Measurements from ENCODE around the gene TNS1. TPM values are rescaled to one million over a fixed set of nuclear protein-coding genes. Genes with fewer than 3 reads are reported as not detected.
A peak's percentile ranks its signal among the peaks of the same experiment; 100 is the strongest.

Gene TNS1
- total RNA-seq, 1 experiment from 2014 or later: 6.2 TPM

GRCh38 chr2:217995731-217996231 is 7.0 kb downstream of the TNS1 start:
- H3K27me3 ChIP-seq (ENCODE audit: insufficient read depth, low read length): no peaks in the 10 kb centered on the region
- DNase-seq (ENCODE audit: low read depth, low spot score): no peak
- no peaks in the 10 kb centered on the region for H3K36me3 ChIP-seq (ENCODE audit: control insufficient read depth in 1 of 2, insufficient read depth in 2 of 2, low read length in 2 of 2)
- intact Hi-C loops (cut with micrococcal nuclease): no loop called here
- BruUV-seq (replicated peaks): no TSS peak
- H4K20me1 ChIP-seq (ENCODE audit: insufficient read depth): no peaks in the 10 kb centered on the region
- no peaks in the 10 kb centered on the region for H3K9me2 ChIP-seq (ENCODE audit: insufficient read depth)
- no peak overlapping the region for H3K27ac ChIP-seq (ENCODE audit: low read depth, low read length)
- H3K79me2 ChIP-seq (ENCODE audit: insufficient read depth, low read length): no peaks in the 10 kb centered on the region
- no peak overlapping the region for H3K9ac ChIP-seq (ENCODE audit: low read length)
- H3K4me2 ChIP-seq (ENCODE audit: low read length): peak overlapping the region; percentile 31
- RAD21 ChIA-PET (ENCODE audit: low non-redundant PET in 1 of 2, low total read pairs in 2 of 2, uncharacterized antibody in 2 of 2, unreplicated experiment in 2 of 2): no interaction called here
- no peak for TF ChIP-seq ZNF274 (IDR thresholded peaks at IDR 0.05; ENCODE audit: low read depth, low read length)
- TF ChIP-seq ZFX (IDR thresholded peaks at IDR 0.05): no peak
- TF ChIP-seq RAD21 (IDR thresholded peaks at IDR 0.05; ENCODE audit: low read depth): no peak
- no peak for TF ChIP-seq EZH2 (IDR thresholded peaks at IDR 0.05)
- TF ChIP-seq, protein P1, sequence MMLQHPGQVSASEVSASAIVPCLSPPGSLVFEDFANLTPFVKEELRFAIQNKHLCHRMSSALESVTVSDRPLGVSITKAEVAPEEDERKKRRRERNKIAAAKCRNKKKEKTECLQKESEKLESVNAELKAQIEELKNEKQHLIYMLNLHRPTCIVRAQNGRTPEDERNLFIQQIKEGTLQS (IDR thresholded peaks at IDR 0.05): no peak
- no peak for TF ChIP-seq SP1 (IDR thresholded peaks at IDR 0.05; ENCODE audit: low read depth)
- no peak for TF ChIP-seq FOSL1 (IDR thresholded peaks at IDR 0.05; ENCODE audit: low read depth)
- TF ChIP-seq YY1 (IDR thresholded peaks at IDR 0.05; ENCODE audit: extremely low read depth, insufficient replicate concordance, low read depth, low read length): no peak
- no peak overlapping the region for H3K4me3 ChIP-seq (replicated peaks in 1 of 2; ENCODE audit: low read depth in 1 of 2, low read length in 2 of 2)
- CTCF ChIA-PET: interaction anchor here (0.8 to 4.5 kb wide), 2 partner anchors 207 to 210 kb away, joined by 3 to 35 read pairs; no protein-coding TSS in a partner anchor
- peaks cover 13 to 27% of the 10 kb centered on the region in 2 experiments for H3K4me1 ChIP-seq (ENCODE audit: control insufficient read depth in 1 of 2, insufficient read depth in 2 of 2, low read length in 2 of 2)
- no peak for ATAC-seq
- H2AFZ ChIP-seq (ENCODE audit: low read depth, low read length, poor library complexity, severe bottlenecking): no peak overlapping the region
- no peaks in the 10 kb centered on the region for H3K9me3 ChIP-seq (ENCODE audit: control insufficient read depth in 1 of 2, insufficient read depth in 1 of 2, low read depth in 1 of 2, low read length in 2 of 2)
- POLR2A ChIA-PET: no interaction called here

DNA sequence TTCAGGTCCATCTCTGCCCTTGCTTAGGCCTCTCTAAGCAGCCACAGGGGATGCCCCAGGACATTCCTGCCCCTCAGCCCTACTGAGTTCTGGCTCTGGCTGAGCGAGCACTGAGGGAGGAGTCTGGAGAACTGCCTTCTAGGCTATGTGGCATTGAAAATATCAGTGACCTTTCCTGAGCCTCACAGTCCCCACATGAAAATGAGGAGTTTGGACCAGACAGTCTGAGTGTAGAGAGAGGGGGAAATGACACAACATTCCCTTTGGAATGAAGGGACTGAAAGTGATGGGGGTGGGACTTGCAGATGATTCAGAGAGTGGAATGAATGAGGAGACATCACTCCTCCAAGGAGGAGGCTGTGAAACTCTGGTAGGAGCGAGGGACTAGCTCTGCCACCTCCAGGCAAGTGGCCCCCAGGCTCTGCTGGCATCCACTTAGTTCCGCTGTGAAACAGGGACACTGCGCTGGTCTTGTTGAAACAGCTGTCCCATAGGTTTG is 8.0 kb downstream of the TNS1 start:
- Histone ChIP-seq H2AFZ (ENCODE audit: low read depth, low read length, poor library complexity, severe bottlenecking) (no peak overlapping the region), H3K9me2 (ENCODE audit: insufficient read depth) (no peaks in the 10 kb centered on the region), H3K4me1 (ENCODE audit: control insufficient read depth in 1 of 2, insufficient read depth in 2 of 2, low read length in 2 of 2) (peaks cover 13 to 27% of the 10 kb centered on the region in 2 experiments), H3K9ac (ENCODE audit: low read length) (no peak overlapping the region), H3K36me3 (ENCODE audit: control insufficient read depth in 1 of 2, insufficient read depth in 2 of 2, low read length in 2 of 2) (no peaks in the 10 kb centered on the region), H3K79me2 (ENCODE audit: insufficient read depth, low read length) (no peaks in the 10 kb centered on the region), H3K4me3 (replicated peaks in 1 of 2; ENCODE audit: low read depth in 1 of 2, low read length in 2 of 2) (no peak overlapping the region), H3K27ac (ENCODE audit: low read depth, low read length) (no peak overlapping the region), H3K27me3 (ENCODE audit: insufficient read depth, low read length) (no peaks in the 10 kb centered on the region), H3K4me2 (ENCODE audit: low read length) (no peak overlapping the region), H4K20me1 (ENCODE audit: insufficient read depth) (no peaks in the 10 kb centered on the region), H3K9me3 (ENCODE audit: control insufficient read depth in 1 of 2, insufficient read depth in 1 of 2, low read depth in 1 of 2, low read length in 2 of 2) (no peaks in the 10 kb centered on the region)
- BruUV-seq (replicated peaks): no TSS peak
- no peak for DNase-seq (ENCODE audit: low read depth, low spot score)
- ChIA-PET CTCF (interaction anchor here (0.8 to 4.5 kb wide), 12 partner anchors 10 to 209 kb away, joined by 3 to 35 read pairs (median 8); no protein-coding TSS in a partner anchor), RAD21 (ENCODE audit: low non-redundant PET in 1 of 2, low total read pairs in 2 of 2, uncharacterized antibody in 2 of 2, unreplicated experiment in 2 of 2) (no interaction called here), POLR2A (interaction anchor here (1.0 kb wide), 1 partner anchor 209 kb away, joined by 3 read pairs; no protein-coding TSS in a partner anchor)
- intact Hi-C loops (cut with micrococcal nuclease): loop anchor here (1.0 kb wide), 1 partner anchor 210 kb away; no protein-coding TSS in a partner anchor
- TF ChIP-seq, protein P1 (IDR thresholded peaks at IDR 0.05): no peak
- TF ChIP-seq TCF7L2 (IDR thresholded peaks at IDR 0.05; ENCODE audit: borderline replicate concordance, extremely low read depth, insufficient read depth, insufficient read length): no peak
- no peak for ATAC-seq

Data from HCT116 (cell line).